Hepatocyte (in vitro differentiated cells): ENCODE data around the gene C15orf39. TPM values are rescaled to one million over a fixed set of nuclear protein-coding genes. Genes with fewer than 3 reads are reported as not detected.

Source experiments
- DNase-seq: peaks from one replicate; pipeline ENCODE4 v3.0.0-alpha.2; 2016; ENCODE audit warnings: low spot score
- H2AFZ ChIP-seq: fragments of 200-600 bp; sonication (generic); 2 replicates; pipeline ENCODE4 v1.6.0; 2016; ENCODE audit warnings: antibody characterized with exemption, mild to moderate bottlenecking
- H3K27ac ChIP-seq: fragments of 200-600 bp; sonication (generic); 2 replicates; pipeline ENCODE4 v1.5.1; 2016; ENCODE audit warnings: mild to moderate bottlenecking
- H3K27me3 ChIP-seq: fragments of 200-600 bp; sonication (generic); 2 replicates; pipeline ENCODE4 v1.6.1; 2016
- H3K36me3 ChIP-seq: fragments of 200-600 bp; sonication (generic); replicated peaks from 2 replicates; pipeline ENCODE4 v1.5.1; 2016; ENCODE audit warnings: low read depth; ENCODE audit not compliant: insufficient read depth
- H3K4me1 ChIP-seq: fragments of 200-600 bp; sonication (generic); 2 replicates; pipeline ENCODE4 v1.5.1; 2016; ENCODE audit warnings: mild to moderate bottlenecking, moderate library complexity; ENCODE audit not compliant: insufficient read depth
- H3K4me2 ChIP-seq: fragments of 200-600 bp; sonication (generic); 2 replicates; pipeline ENCODE4 v1.6.0; 2016
- H3K4me3 ChIP-seq: fragments of 200-600 bp; sonication (generic); 2 replicates; pipeline ENCODE4 v1.5.1; 2016; ENCODE audit warnings: mild to moderate bottlenecking
- H3K79me2 ChIP-seq: fragments of 200-600 bp; sonication (generic); 2 replicates; pipeline ENCODE4 v1.6.0; 2017; ENCODE audit warnings: mild to moderate bottlenecking
- H3K9me2 ChIP-seq: fragments of 200-600 bp; sonication (generic); replicated peaks from 2 replicates; pipeline ENCODE4 v1.6.0; 2017; ENCODE audit warnings: mild to moderate bottlenecking; ENCODE audit not compliant: insufficient read depth
- H3K9me3 ChIP-seq: fragments of 200-600 bp; sonication (generic); 2 replicates; pipeline ENCODE4 v1.5.1; 2016; ENCODE audit warnings: low read depth, mild to moderate bottlenecking
- H4K20me1 ChIP-seq: fragments of 200-600 bp; sonication (generic); 2 replicates; pipeline ENCODE4 v1.6.0; 2016; ENCODE audit warnings: mild to moderate bottlenecking; ENCODE audit not compliant: insufficient read depth, poor library complexity, severe bottlenecking
- EZH2 ChIP-seq: fragments of 200-600 bp; sonication (generic); IDR thresholded peaks from 2 replicates; pipeline ENCODE4 v1.6.1; 2016; ENCODE audit warnings: antibody characterized with exemption, mild to moderate bottlenecking, borderline replicate concordance
- EZH2phosphoT487 ChIP-seq: fragments of 200-600 bp; sonication (generic); IDR thresholded peaks from one replicate; pipeline ENCODE4 v1.6.1; 2018; ENCODE audit warnings: antibody characterized with exemption, mild to moderate bottlenecking, low read depth, moderate library complexity; ENCODE audit not compliant: unreplicated experiment, severe bottlenecking
- WGBS: methylation state at CpG from one replicate; pipeline ENCODE4 v1.1.6; 2016; ENCODE audit warnings: low lambda C conversion rate; ENCODE audit errors: missing lambda C conversion rate; 5-methylcytosine and 5-hydroxymethylcytosine counted together
- polyA plus RNA-seq: library from polyadenylated mRNA; unstranded; fragments of >200 nt; fragmentation: Nextera tagmentation; extraction: Ambion mirVana; gene quantifications from 2 replicates; pipeline ENCODE4 v1.2.1, GENCODE V29; 2016
- total RNA-seq: library from RNA; depleted of rRNA; stranded (reverse); fragments of >200 nt; gene quantifications from 2 replicates; pipeline ENCODE4 v1.2.3, GENCODE V29; 2014
- TF ChIP-seq, protein P1 (sequence below): fragments of 200-600 bp; sonication (generic); IDR thresholded peaks from 2 replicates; pipeline ENCODE4 v1.5.1; 2016; ENCODE audit warnings: antibody characterized with exemption, mild to moderate bottlenecking; ENCODE audit not compliant: poor library complexity

The C15orf39 gene
- total and polyA plus RNA-seq, 2 experiments from 2014 or later: 15.3 to 18.3 TPM

DNA sequence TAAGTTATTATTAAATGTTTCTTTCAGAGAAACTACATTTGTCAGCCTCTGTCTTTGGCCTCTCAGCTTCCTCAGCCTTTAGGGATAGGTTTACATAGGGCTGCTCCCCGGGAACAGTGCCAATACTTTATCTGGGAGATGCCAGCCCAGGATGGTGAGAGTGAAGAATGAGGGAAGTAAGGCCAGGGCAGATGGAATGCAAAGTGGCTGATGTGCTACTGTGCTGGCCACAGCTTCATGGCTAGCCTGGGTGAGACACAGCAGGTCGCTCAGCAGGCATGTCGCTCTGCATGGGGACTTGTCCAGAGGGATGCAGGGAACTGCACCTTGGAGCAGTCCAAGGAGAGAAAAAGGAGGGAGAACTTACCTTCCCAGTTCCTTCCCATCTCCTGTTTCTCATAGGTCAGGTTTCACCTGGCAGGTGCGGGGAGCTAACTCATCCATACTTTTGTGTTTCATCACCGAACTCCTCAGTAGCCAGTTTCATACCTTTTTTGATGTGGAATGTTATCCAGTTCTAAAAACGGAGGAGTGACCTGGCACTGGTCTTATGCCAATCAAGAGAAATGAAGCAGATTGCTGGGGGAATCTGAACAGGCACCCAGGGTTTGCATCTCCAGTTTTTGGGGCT lies 30.9 kb upstream of the C15orf39 start:
- 91% methylated on average over 6 of the region's 6 CpGs for WGBS
- H3K79me2 ChIP-seq: no peaks in the 10 kb centered on the region
- no peak overlapping the region for H2AFZ ChIP-seq
- no peak for TF ChIP-seq EZH2phosphoT487
- no peak for TF ChIP-seq EZH2
- TF ChIP-seq, protein P1, sequence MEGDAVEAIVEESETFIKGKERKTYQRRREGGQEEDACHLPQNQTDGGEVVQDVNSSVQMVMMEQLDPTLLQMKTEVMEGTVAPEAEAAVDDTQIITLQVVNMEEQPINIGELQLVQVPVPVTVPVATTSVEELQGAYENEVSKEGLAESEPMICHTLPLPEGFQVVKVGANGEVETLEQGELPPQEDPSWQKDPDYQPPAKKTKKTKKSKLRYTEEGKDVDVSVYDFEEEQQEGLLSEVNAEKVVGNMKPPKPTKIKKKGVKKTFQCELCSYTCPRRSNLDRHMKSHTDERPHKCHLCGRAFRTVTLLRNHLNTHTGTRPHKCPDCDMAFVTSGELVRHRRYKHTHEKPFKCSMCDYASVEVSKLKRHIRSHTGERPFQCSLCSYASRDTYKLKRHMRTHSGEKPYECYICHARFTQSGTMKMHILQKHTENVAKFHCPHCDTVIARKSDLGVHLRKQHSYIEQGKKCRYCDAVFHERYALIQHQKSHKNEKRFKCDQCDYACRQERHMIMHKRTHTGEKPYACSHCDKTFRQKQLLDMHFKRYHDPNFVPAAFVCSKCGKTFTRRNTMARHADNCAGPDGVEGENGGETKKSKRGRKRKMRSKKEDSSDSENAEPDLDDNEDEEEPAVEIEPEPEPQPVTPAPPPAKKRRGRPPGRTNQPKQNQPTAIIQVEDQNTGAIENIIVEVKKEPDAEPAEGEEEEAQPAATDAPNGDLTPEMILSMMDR: no peak
- DNase-seq: no peak
- no peak overlapping the region for H3K27ac ChIP-seq
- H3K4me1 ChIP-seq: peaks cover 4% of the 10 kb centered on the region
- no peaks in the 10 kb centered on the region for H3K9me2 ChIP-seq
- no peaks in the 10 kb centered on the region for H3K27me3 ChIP-seq
- no peak overlapping the region for H3K4me2 ChIP-seq
- H3K4me3 ChIP-seq: no peak overlapping the region
- H3K36me3 ChIP-seq: no peaks in the 10 kb centered on the region
- no peaks in the 10 kb centered on the region for H3K9me3 ChIP-seq
- H4K20me1 ChIP-seq: no peaks in the 10 kb centered on the region

DNA sequence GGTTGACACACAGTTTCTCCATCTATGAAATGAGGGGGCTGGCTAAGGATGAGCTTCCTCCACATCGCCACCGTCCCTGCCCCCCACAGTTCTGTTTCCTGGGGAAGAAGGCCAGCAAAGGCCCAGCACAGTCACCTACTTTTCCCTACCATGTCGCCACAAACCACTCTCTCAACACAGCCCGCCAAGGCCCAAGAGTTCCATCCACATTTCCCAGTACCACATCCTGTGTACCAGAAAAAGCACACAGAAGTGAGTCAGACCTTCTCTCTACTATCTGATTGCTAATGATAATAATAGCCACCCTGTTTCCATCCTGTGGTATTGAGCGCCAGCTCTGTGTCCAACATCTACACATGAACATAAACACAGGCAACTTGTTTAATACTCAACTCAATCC lies 30.3 kb upstream of the C15orf39 start:
- Histone ChIP-seq H3K36me3 (no peaks in the 10 kb centered on the region), H4K20me1 (no peaks in the 10 kb centered on the region), H3K4me2 (no peak overlapping the region), H3K4me1 (peaks cover 10% of the 10 kb centered on the region), H3K79me2 (no peaks in the 10 kb centered on the region), H3K27ac (no peak overlapping the region), H3K4me3 (no peak overlapping the region), H2AFZ (no peak overlapping the region), H3K9me3 (no peaks in the 10 kb centered on the region), H3K27me3 (no peaks in the 10 kb centered on the region), H3K9me2 (no peaks in the 10 kb centered on the region)
- WGBS: 91% methylated on average over 5 of the region's 5 CpGs
- TF ChIP-seq EZH2: no peak
- no peak for TF ChIP-seq EZH2phosphoT487
- TF ChIP-seq, protein P1: no peak
- no peak for DNase-seq

DNA sequence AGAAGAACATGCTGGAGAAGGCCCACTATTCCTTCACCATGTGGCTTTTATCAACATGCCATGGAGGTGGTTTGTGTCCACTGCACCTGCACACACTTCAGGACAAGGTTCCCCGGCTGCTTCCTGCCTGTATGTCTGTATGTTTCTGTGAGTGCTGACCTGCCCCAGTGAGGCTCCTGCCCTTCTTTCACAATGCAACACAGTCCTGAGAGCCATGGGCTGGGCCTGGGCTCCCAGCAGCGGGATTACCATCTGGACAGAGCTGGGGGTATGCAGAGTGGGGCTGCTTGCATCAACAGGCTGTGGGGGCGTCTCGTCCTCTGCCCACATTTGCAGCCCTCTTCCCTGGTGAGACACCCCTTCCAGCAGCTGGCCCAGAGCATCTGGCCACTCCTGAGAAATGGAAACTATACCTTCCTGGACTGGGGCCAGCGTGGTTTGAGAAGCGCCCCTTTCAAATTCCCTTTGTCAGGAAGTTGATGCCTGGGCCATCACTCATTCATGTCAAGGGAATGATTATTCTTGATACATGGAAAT lies 29.3 kb upstream of the C15orf39 start:
- WGBS: 87% methylated on average over 6 of the region's 6 CpGs
- H3K4me3 ChIP-seq: no peak overlapping the region
- H3K9me3 ChIP-seq: no peaks in the 10 kb centered on the region
- H3K27me3 ChIP-seq: no peaks in the 10 kb centered on the region
- no peak for TF ChIP-seq EZH2phosphoT487
- TF ChIP-seq, protein P1: no peak
- no peak for TF ChIP-seq EZH2
- no peaks in the 10 kb centered on the region for H3K36me3 ChIP-seq
- no peaks in the 10 kb centered on the region for H4K20me1 ChIP-seq
- DNase-seq: no peak
- H2AFZ ChIP-seq: no peak overlapping the region
- H3K27ac ChIP-seq: no peak overlapping the region
- H3K4me2 ChIP-seq: no peak overlapping the region
- H3K4me1 ChIP-seq: peaks cover 20% of the 10 kb centered on the region
- H3K79me2 ChIP-seq: no peaks in the 10 kb centered on the region
- no peaks in the 10 kb centered on the region for H3K9me2 ChIP-seq
